Fibroblast of skin of back (primary cell): ENCODE measurements around the gene RIMBP2.
"Not testable (repeated sequence)": the region's sequence is repeated elsewhere in the genome, so short reads cannot be mapped to it uniquely, and the experiment has no call there.

Experiments used
- DNase-seq: peaks from one replicate; pipeline ENCODE4 v3.0.0-alpha.2; 2013

The RIMBP2 gene

GRCh38 chr12:130655881-130656280, 60.2 kb downstream of the RIMBP2 start:
- no peak for DNase-seq

- no peak for DNase-seq
These were observed 61.1 kb downstream of the RIMBP2 start for GRCh38 chr12:130655010-130655409.

GRCh38 chr12:130651188-130651959, 64.7 kb downstream of the RIMBP2 start:
- no peak for DNase-seq

GRCh38 chr12:130650131-130650530, 66.0 kb downstream of the RIMBP2 start:
- DNase-seq = no peak

- DNase-seq = no peak
These were observed 66.7 kb downstream of the RIMBP2 start for GRCh38 chr12:130649101-130650045.

- DNase-seq = no peak
These were observed 68.3 kb downstream of the RIMBP2 start for GRCh38 chr12:130647814-130648213.

- no peak for DNase-seq
These were observed 69.3 kb downstream of the RIMBP2 start for GRCh38 chr12:130646716-130647370.

GRCh38 chr12:130646191-130646590, 69.9 kb downstream of the RIMBP2 start:
- DNase-seq = not testable (repeated sequence)

- DNase-seq = no peak
These were observed 70.3 kb downstream of the RIMBP2 start for GRCh38 chr12:130645751-130646150.

- no peak for DNase-seq
These were observed 71.5 kb downstream of the RIMBP2 start for GRCh38 chr12:130644566-130644965.

- no peak for DNase-seq
These were observed 72.0 kb downstream of the RIMBP2 start for GRCh38 chr12:130644146-130644545.

- no peak for DNase-seq
These were observed 73.2 kb downstream of the RIMBP2 start for GRCh38 chr12:130642856-130643255.

GRCh38 chr12:130641533-130642184, 74.4 kb downstream of the RIMBP2 start:
- no peak for DNase-seq

GRCh38 chr12:130640901-130641300, 75.2 kb downstream of the RIMBP2 start:
- no peak for DNase-seq

GRCh38 chr12:130640496-130640895, 75.6 kb downstream of the RIMBP2 start:
- no peak for DNase-seq

- DNase-seq = no peak
These were observed 76.3 kb downstream of the RIMBP2 start for GRCh38 chr12:130639476-130640424.

GRCh38 chr12:130636370-130636769, 79.7 kb downstream of the RIMBP2 start:
- DNase-seq = no peak

GRCh38 chr12:130634866-130635265, 81.2 kb downstream of the RIMBP2 start:
- no peak for DNase-seq

- DNase-seq = no peak
These were observed 82.3 kb downstream of the RIMBP2 start for GRCh38 chr12:130633771-130634170.

GRCh38 chr12:130632642-130633041, 83.5 kb downstream of the RIMBP2 start:
- no peak for DNase-seq

GRCh38 chr12:130628304-130628703, 87.8 kb downstream of the RIMBP2 start:
- DNase-seq = no peak
